LNCAP (cell line): ENCODE measurements around the gene STOX2.

Experiments used
- CTCF ChIP-seq: fragments of 450-650 bp; IDR thresholded peaks from 2 replicates; pipeline ENCODE4 v1.5.1; 2017; ENCODE audit warnings: mild to moderate bottlenecking

The STOX2 gene

GRCh38 chr4:183971929-183972490 is 66.9 kb downstream of the STOX2 start:
- TF ChIP-seq CTCF: no peak

- no peak for TF ChIP-seq CTCF
These were observed 72.6 kb downstream of the STOX2 start for GRCh38 chr4:183977707-183978106.

GRCh38 chr4:183984566-183984965 is 79.5 kb downstream of the STOX2 start:
- no peak for TF ChIP-seq CTCF

GRCh38 chr4:183985786-183986185 is 80.7 kb downstream of the STOX2 start:
- TF ChIP-seq CTCF: no peak

GRCh38 chr4:183986291-183986970 is 81.3 kb downstream of the STOX2 start:
- TF ChIP-seq CTCF: no peak

GRCh38 chr4:183986971-183987946 is 82.2 kb downstream of the STOX2 start:
- TF ChIP-seq CTCF: no peak

GRCh38 chr4:183987987-183988392 is 82.9 kb downstream of the STOX2 start:
- no peak for TF ChIP-seq CTCF
